GM23338 (cell line): ENCODE measurements around the gene OR5B21.

ENCODE experiments used
- CREB1 ChIP-seq: fragments of 250-450 bp; sonication (Bioruptor Pico); IDR thresholded peaks from 2 replicates; pipeline ENCODE4 v1.5.0; 2020; ENCODE audit warnings: low read depth, mild to moderate bottlenecking, moderate library complexity
- EZH2 ChIP-seq: fragments of 200-600 bp; sonication (generic); IDR thresholded peaks from one replicate; pipeline ENCODE4 v1.8.0; 2017; ENCODE audit warnings: antibody characterized with exemption, mild to moderate bottlenecking, low read depth; ENCODE audit not compliant: unreplicated experiment
- POLR2AphosphoS5 ChIP-seq: IDR thresholded peaks from 2 replicates; pipeline ENCODE4 v1.6.1; 2016; ENCODE audit warnings: antibody characterized with exemption, low read depth
- ZNF331 ChIP-seq: fragments of 250-450 bp; sonication (Bioruptor Pico); IDR thresholded peaks from 2 replicates; pipeline ENCODE4 v1.5.0; 2020; ENCODE audit warnings: low read depth, mild to moderate bottlenecking, moderate library complexity
- TF ChIP-seq, protein P1 (sequence below), 2 experiments: fragments of 200-600 bp in 1 of 2; sonication (generic) in 1 of 2; conservative IDR thresholded peaks; 2 replicates each; pipeline versions ENCODE4 v1.5.1 to v1.6.1; 2016 to 2017; ENCODE audit warnings: antibody characterized with exemption in 2 of 2, low read depth in 2 of 2, mild to moderate bottlenecking in 2 of 2, moderate library complexity in 1 of 2
- TF ChIP-seq, protein P2 (sequence below): IDR thresholded peaks from 2 replicates; pipeline ENCODE4 v1.6.1; 2016; ENCODE audit warnings: antibody characterized with exemption
- TF ChIP-seq, protein P3 (sequence below): IDR thresholded peaks from one replicate; pipeline ENCODE4 v1.6.1; 2018; ENCODE audit warnings: antibody characterized with exemption; ENCODE audit not compliant: unreplicated experiment

DNA sequence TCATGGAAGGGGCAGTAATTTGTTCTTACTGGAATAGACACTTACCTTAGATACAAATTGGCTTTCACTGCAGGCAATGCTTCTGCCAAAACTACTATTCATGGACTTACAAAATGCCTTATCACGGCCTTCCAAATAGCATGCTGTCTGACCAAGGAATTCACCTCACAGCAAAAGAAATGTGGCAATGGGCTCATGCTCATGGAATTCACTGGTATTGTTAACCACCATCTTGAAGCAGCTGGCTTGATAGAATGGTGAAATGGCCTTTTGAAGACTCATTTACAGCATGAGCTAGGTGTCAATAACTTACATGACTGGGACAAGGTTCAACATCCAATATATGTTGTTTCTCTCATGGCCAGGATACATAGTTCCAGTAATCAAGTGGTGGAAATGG, 21.9 kb downstream of the OR5B21 start:
- TF ChIP-seq, protein P1, sequence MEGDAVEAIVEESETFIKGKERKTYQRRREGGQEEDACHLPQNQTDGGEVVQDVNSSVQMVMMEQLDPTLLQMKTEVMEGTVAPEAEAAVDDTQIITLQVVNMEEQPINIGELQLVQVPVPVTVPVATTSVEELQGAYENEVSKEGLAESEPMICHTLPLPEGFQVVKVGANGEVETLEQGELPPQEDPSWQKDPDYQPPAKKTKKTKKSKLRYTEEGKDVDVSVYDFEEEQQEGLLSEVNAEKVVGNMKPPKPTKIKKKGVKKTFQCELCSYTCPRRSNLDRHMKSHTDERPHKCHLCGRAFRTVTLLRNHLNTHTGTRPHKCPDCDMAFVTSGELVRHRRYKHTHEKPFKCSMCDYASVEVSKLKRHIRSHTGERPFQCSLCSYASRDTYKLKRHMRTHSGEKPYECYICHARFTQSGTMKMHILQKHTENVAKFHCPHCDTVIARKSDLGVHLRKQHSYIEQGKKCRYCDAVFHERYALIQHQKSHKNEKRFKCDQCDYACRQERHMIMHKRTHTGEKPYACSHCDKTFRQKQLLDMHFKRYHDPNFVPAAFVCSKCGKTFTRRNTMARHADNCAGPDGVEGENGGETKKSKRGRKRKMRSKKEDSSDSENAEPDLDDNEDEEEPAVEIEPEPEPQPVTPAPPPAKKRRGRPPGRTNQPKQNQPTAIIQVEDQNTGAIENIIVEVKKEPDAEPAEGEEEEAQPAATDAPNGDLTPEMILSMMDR (conservative IDR thresholded peaks at IDR 0.05; ENCODE audit: low read depth in 2 of 2): no peak
- TF ChIP-seq POLR2AphosphoS5 (no peak), EZH2 (no peak), ZNF331 (CRISPR knock-in tag) (no peak), CREB1 (CRISPR knock-in tag) (no peak)
- TF ChIP-seq, protein P2, sequence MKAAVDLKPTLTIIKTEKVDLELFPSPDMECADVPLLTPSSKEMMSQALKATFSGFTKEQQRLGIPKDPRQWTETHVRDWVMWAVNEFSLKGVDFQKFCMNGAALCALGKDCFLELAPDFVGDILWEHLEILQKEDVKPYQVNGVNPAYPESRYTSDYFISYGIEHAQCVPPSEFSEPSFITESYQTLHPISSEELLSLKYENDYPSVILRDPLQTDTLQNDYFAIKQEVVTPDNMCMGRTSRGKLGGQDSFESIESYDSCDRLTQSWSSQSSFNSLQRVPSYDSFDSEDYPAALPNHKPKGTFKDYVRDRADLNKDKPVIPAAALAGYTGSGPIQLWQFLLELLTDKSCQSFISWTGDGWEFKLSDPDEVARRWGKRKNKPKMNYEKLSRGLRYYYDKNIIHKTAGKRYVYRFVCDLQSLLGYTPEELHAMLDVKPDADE: no peak
- TF ChIP-seq, protein P3, sequence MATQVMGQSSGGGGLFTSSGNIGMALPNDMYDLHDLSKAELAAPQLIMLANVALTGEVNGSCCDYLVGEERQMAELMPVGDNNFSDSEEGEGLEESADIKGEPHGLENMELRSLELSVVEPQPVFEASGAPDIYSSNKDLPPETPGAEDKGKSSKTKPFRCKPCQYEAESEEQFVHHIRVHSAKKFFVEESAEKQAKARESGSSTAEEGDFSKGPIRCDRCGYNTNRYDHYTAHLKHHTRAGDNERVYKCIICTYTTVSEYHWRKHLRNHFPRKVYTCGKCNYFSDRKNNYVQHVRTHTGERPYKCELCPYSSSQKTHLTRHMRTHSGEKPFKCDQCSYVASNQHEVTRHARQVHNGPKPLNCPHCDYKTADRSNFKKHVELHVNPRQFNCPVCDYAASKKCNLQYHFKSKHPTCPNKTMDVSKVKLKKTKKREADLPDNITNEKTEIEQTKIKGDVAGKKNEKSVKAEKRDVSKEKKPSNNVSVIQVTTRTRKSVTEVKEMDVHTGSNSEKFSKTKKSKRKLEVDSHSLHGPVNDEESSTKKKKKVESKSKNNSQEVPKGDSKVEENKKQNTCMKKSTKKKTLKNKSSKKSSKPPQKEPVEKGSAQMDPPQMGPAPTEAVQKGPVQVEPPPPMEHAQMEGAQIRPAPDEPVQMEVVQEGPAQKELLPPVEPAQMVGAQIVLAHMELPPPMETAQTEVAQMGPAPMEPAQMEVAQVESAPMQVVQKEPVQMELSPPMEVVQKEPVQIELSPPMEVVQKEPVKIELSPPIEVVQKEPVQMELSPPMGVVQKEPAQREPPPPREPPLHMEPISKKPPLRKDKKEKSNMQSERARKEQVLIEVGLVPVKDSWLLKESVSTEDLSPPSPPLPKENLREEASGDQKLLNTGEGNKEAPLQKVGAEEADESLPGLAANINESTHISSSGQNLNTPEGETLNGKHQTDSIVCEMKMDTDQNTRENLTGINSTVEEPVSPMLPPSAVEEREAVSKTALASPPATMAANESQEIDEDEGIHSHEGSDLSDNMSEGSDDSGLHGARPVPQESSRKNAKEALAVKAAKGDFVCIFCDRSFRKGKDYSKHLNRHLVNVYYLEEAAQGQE: no peak
